ENCODE data around the gene CD53. TPM values are rescaled to one million over a fixed set of nuclear protein-coding genes. Genes with fewer than 3 reads are reported as not detected.
A peak's percentile ranks its signal among the peaks of the same experiment; 100 is the strongest.
"Not testable (repeated sequence)": the region's sequence is repeated elsewhere in the genome, so short reads cannot be mapped to it uniquely, and the experiment has no call there.

CD53 gene
- total RNA-seq, 2 experiments from 2014 or later = 134 to 180 TPM

GRCh38 chr1:110829955-110830553, 42.9 kb upstream of the CD53 start:
- peak; percentile 80 for DNase-seq (ENCODE audit: low spot score)
- Histone ChIP-seq H3K27ac (ENCODE audit: low read depth, low read length, poor library complexity, severe bottlenecking) (no peak overlapping the region), H3K9me2 (ENCODE audit: insufficient read depth, low read length) (no peaks in the 10 kb centered on the region), H3K4me3 (ENCODE audit: low read depth, low read length, poor library complexity, severe bottlenecking) (no peak overlapping the region), H2AFZ (ENCODE audit: low read length) (no peak overlapping the region), H3K36me3 (ENCODE audit: insufficient read depth, low read length) (no peaks in the 10 kb centered on the region), H3K4me1 (ENCODE audit: insufficient read depth, low read length, poor library complexity, severe bottlenecking) (peaks cover 4% of the 10 kb centered on the region), H3K79me2 (ENCODE audit: insufficient read depth, low read depth, low read length) (no peaks in the 10 kb centered on the region), H3K4me2 (ENCODE audit: low read length) (no peak overlapping the region), H4K20me1 (ENCODE audit: insufficient read depth, low read length) (no peaks in the 10 kb centered on the region), H3K9me3 (ENCODE audit: low read length) (no peaks in the 10 kb centered on the region)
- intact Hi-C loops (cut with micrococcal nuclease; ENCODE audit: unreplicated experiment) = loop anchor here (1.0 to 5.0 kb wide), 3 partner anchors 47 to 305 kb away; no protein-coding TSS in a partner anchor
- CTCF ChIA-PET (ENCODE audit: unreplicated experiment) = interaction anchor here (0.6 to 1.0 kb wide), 2 partner anchors 43 to 48 kb away, joined by 4 to 6 read pairs; no protein-coding TSS in a partner anchor
- POLR2A ChIA-PET = interaction anchor here (1.6 to 3.7 kb wide), 2 partner anchors 10 to 43 kb away, joined by 3 to 17 read pairs; no protein-coding TSS in a partner anchor
- TF ChIP-seq CTCF (conservative IDR thresholded peaks at IDR 0.05; ENCODE audit: low read length) (peak; percentile 93), EZH2phosphoT487 (IDR thresholded peaks at IDR 0.05; ENCODE audit: borderline replicate concordance, low read depth, low read length) (no peak)
- BruUV-seq (replicated peaks) = no TSS peak

GRCh38 chr1:110833779-110834178, 39.2 kb upstream of the CD53 start:
- H3K4me1 ChIP-seq (ENCODE audit: insufficient read depth, low read length, poor library complexity, severe bottlenecking); H3K27ac ChIP-seq (ENCODE audit: low read depth, low read length, poor library complexity, severe bottlenecking); H3K9me2 ChIP-seq (ENCODE audit: insufficient read depth, low read length); DNase-seq (ENCODE audit: low spot score); H3K4me2 ChIP-seq (ENCODE audit: low read length); H3K79me2 ChIP-seq (ENCODE audit: insufficient read depth, low read depth, low read length); H3K4me3 ChIP-seq (ENCODE audit: low read depth, low read length, poor library complexity, severe bottlenecking); POLR2A ChIA-PET; H3K36me3 ChIP-seq (ENCODE audit: insufficient read depth, low read length); BruUV-seq (replicated peaks); CTCF ChIA-PET (ENCODE audit: unreplicated experiment); H4K20me1 ChIP-seq (ENCODE audit: insufficient read depth, low read length); H3K9me3 ChIP-seq (ENCODE audit: low read length); H2AFZ ChIP-seq (ENCODE audit: low read length): not testable (repeated sequence)
- intact Hi-C loops (cut with micrococcal nuclease; ENCODE audit: unreplicated experiment) = loop anchor here (5.0 kb wide), 1 partner anchor 159 kb away; no protein-coding TSS in a partner anchor

GRCh38 chr1:110846861-110847260, 26.1 kb upstream of the CD53 start:
- TF ChIP-seq EZH2phosphoT487 (IDR thresholded peaks at IDR 0.05; ENCODE audit: borderline replicate concordance, low read depth, low read length) = no peak
- TF ChIP-seq CTCF (conservative IDR thresholded peaks at IDR 0.05; ENCODE audit: low read length) = no peak
- H4K20me1 ChIP-seq (ENCODE audit: insufficient read depth, low read length) = no peaks in the 10 kb centered on the region
- no peaks in the 10 kb centered on the region for H3K79me2 ChIP-seq (ENCODE audit: insufficient read depth, low read depth, low read length)
- H3K4me2 ChIP-seq (ENCODE audit: low read length) = no peak overlapping the region
- H2AFZ ChIP-seq (ENCODE audit: low read length) = no peak overlapping the region
- ChIA-PET POLR2A (interaction anchor here (0.6 to 0.8 kb wide), 3 partner anchors 9 to 670 kb away, joined by 3 read pairs; no protein-coding TSS in a partner anchor), CTCF (ENCODE audit: unreplicated experiment) (no interaction called here)
- no peaks in the 10 kb centered on the region for H3K36me3 ChIP-seq (ENCODE audit: insufficient read depth, low read length)
- BruUV-seq (replicated peaks) = no TSS peak
- intact Hi-C loops (cut with micrococcal nuclease; ENCODE audit: unreplicated experiment) = no loop called here
- no peaks in the 10 kb centered on the region for H3K9me3 ChIP-seq (ENCODE audit: low read length)
- no peaks in the 10 kb centered on the region for H3K9me2 ChIP-seq (ENCODE audit: insufficient read depth, low read length)
- H3K4me3 ChIP-seq (ENCODE audit: low read depth, low read length, poor library complexity, severe bottlenecking) = no peak overlapping the region
- H3K4me1 ChIP-seq (ENCODE audit: insufficient read depth, low read length, poor library complexity, severe bottlenecking) = no peaks in the 10 kb centered on the region
- no peak overlapping the region for H3K27ac ChIP-seq (ENCODE audit: low read depth, low read length, poor library complexity, severe bottlenecking)
- DNase-seq (ENCODE audit: low spot score) = no peak
